Right atrium auricular region (tissue), 2 donors: ENCODE results near the gene SCYGR6. TPM values are rescaled to one million over a fixed set of nuclear protein-coding genes. Genes with fewer than 3 reads are reported as not detected.

Source experiments
- DNase-seq: peaks from one replicate; pipeline ENCODE4 v3.0.0-alpha.2; 2019; ENCODE audit warnings: low spot score
- H3K27ac ChIP-seq, 2 donors: fragments of 200-600 bp; sonication (generic); 1 replicate in 1 of 2; 2 replicates in 1 of 2; pipeline ENCODE4 v1.5.1; 2016 to 2019
- H3K27me3 ChIP-seq, 2 donors: fragments of 200-600 bp; sonication (generic); one replicate each; pipeline versions ENCODE4 v1.5.1 to v1.6.0; 2017 to 2019
- H3K36me3 ChIP-seq: fragments of 200-600 bp; sonication (generic); one replicate; pipeline ENCODE4 v1.5.1; 2016
- H3K4me1 ChIP-seq, 2 donors: fragments of 200-600 bp; sonication (generic); one replicate each; pipeline versions ENCODE4 v1.5.1 to v1.6.0; 2017 to 2019
- H3K4me3 ChIP-seq, 2 donors: fragments of 200-600 bp; sonication (generic); 1 replicate in 1 of 2; 2 replicates in 1 of 2; pipeline ENCODE4 v1.5.1; 2017 to 2019; ENCODE audit warnings: mild to moderate bottlenecking in 1 of 2, moderate library complexity in 1 of 2
- H3K9me3 ChIP-seq, 2 donors: fragments of 200-600 bp; sonication (generic); one replicate each; pipeline ENCODE4 v1.5.1; 2019
- total RNA-seq, 2 donors: library from RNA; depleted of rRNA; stranded (reverse); fragments of >200 nt; gene quantifications; one replicate each; pipeline ENCODE4 v1.1.0, GENCODE V29; 2016
- TF ChIP-seq, protein P1 (sequence below), 2 donors: fragments of 200-600 bp; sonication (generic); IDR thresholded peaks; one replicate each; pipeline ENCODE4 v1.5.1; 2019; ENCODE audit warnings: antibody characterized with exemption in 2 of 2

Gene SCYGR6
- total RNA-seq, 2 donors from 2014 or later, result not detected

- no peak for DNase-seq
- no peaks in the 10 kb centered on the region for H3K9me3 ChIP-seq
- H3K4me3 ChIP-seq, result no peak overlapping the region
- H3K4me1 ChIP-seq, result no peaks in the 10 kb centered on the region
- H3K36me3 ChIP-seq, result no peaks in the 10 kb centered on the region
- TF ChIP-seq, protein P1, sequence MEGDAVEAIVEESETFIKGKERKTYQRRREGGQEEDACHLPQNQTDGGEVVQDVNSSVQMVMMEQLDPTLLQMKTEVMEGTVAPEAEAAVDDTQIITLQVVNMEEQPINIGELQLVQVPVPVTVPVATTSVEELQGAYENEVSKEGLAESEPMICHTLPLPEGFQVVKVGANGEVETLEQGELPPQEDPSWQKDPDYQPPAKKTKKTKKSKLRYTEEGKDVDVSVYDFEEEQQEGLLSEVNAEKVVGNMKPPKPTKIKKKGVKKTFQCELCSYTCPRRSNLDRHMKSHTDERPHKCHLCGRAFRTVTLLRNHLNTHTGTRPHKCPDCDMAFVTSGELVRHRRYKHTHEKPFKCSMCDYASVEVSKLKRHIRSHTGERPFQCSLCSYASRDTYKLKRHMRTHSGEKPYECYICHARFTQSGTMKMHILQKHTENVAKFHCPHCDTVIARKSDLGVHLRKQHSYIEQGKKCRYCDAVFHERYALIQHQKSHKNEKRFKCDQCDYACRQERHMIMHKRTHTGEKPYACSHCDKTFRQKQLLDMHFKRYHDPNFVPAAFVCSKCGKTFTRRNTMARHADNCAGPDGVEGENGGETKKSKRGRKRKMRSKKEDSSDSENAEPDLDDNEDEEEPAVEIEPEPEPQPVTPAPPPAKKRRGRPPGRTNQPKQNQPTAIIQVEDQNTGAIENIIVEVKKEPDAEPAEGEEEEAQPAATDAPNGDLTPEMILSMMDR (IDR thresholded peaks at IDR 0.05), result no peak
- no peak overlapping the region for H3K27ac ChIP-seq
- no peaks in the 10 kb centered on the region for H3K27me3 ChIP-seq
Observed at GRCh38 chr2:227687189-227687588, 37.4 kb downstream of the SCYGR6 start.

DNA sequence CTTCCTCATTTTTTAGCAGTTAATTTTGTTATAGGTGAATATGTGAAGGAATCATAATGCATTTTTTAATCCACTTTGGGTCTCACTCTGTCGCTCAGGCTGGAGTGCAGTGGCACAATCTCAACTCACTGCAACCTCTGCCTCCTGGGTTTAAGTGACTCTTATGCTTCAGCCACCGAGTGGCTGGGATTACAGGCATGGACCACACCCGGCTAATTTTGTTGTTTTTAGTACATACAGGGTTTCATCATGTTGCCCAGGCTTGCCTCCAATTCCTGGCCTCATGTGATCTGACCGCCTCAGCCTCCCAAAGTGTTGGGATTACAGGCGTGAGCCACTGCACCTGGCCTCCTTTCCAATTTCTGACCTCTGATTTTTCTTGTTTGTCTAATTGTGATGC is 40.3 kb downstream of the SCYGR6 start:
- TF ChIP-seq, protein P1 (IDR thresholded peaks at IDR 0.05), result no peak
- Histone ChIP-seq H3K27me3 (no peaks in the 10 kb centered on the region), H3K36me3 (no peaks in the 10 kb centered on the region), H3K4me3 (no peak overlapping the region), H3K27ac (no peak overlapping the region), H3K4me1 (no peaks in the 10 kb centered on the region), H3K9me3 (no peaks in the 10 kb centered on the region)
- DNase-seq, result no peak

DNA sequence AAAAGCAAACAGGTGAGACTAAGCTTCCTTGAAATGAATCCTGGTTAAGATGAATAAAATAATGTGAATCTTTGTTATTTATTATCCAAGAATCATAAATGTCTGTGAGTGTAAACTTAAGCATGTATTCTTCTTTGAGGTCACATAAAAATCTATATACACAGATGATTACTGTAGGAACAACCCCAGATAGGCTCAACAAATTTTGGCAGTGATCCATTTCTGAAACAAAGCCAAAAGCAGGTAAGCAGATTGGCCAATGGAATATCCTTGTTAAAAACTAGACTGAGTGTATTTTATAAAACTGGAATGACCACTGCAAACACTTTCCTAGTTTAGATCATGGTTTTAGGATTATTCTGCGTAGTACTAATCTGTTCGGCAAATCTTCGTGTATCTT is 46.6 kb downstream of the SCYGR6 start:
- TF ChIP-seq, protein P1 (IDR thresholded peaks at IDR 0.05), result no peak
- Histone ChIP-seq H3K27ac (no peak overlapping the region), H3K4me3 (no peak overlapping the region), H3K4me1 (no peaks in the 10 kb centered on the region), H3K27me3 (no peaks in the 10 kb centered on the region), H3K36me3 (no peaks in the 10 kb centered on the region), H3K9me3 (no peaks in the 10 kb centered on the region)
- no peak for DNase-seq

- Histone ChIP-seq H3K27ac (no peak overlapping the region), H3K9me3 (no peaks in the 10 kb centered on the region), H3K36me3 (no peaks in the 10 kb centered on the region), H3K4me3 (no peak overlapping the region), H3K27me3 (no peaks in the 10 kb centered on the region), H3K4me1 (no peaks in the 10 kb centered on the region)
- no peak for DNase-seq
- TF ChIP-seq, protein P1 (IDR thresholded peaks at IDR 0.05), result no peak
Observed at GRCh38 chr2:227674485-227674884, 50.1 kb downstream of the SCYGR6 start.

Other genes with a start within 250 kb of the SCYGR6 start
- gene SCYGR2, start 125.9 kb downstream of the SCYGR6 start, total RNA-seq, result not detected
- not detected for gene SCYGR3, start 109.9 kb downstream of the SCYGR6 start, total RNA-seq
- not detected for gene SCYGR4, start 107.3 kb downstream of the SCYGR6 start, total RNA-seq
- not detected for gene SCYGR5, start 58.0 kb downstream of the SCYGR6 start, total RNA-seq
- gene SLC19A3, start 6.7 kb downstream of the SCYGR6 start, total RNA-seq, result 1 to 10 TPM; 1.0 to 3.5 TPM
- not detected for gene SCYGR7, start 3.6 kb upstream of the SCYGR6 start, total RNA-seq
- not detected for gene SCYGR8, start 21.1 kb upstream of the SCYGR6 start, total RNA-seq
- not detected for gene CCL20, start 89.1 kb upstream of the SCYGR6 start, total RNA-seq
- gene DAW1, start 146.9 kb upstream of the SCYGR6 start, total RNA-seq, result under 1 TPM in 1 of 2 donors, not detected in 1; 0.43 TPM